IPS DF 19.7 (cell line): ENCODE results near the gene PCAT6.
"Not testable (repeated sequence)": the region's sequence is repeated elsewhere in the genome, so short reads cannot be mapped to it uniquely, and the experiment has no call there.

Source experiments
- DNase-seq: peaks from one replicate; pipeline ENCODE4 v3.0.0-alpha.2; 2013; ENCODE audit warnings: low read depth, low spot score

The PCAT6 gene

GRCh38 chr1:202810615-202811295 is at the start of gene PCAT6:
Gene PCAT6 (plus strand): TSS chr1:202810954.
- DNase-seq = peak; percentile 91

GRCh38 chr1:202762019-202762418 is 48.7 kb upstream of the PCAT6 start:
- DNase-seq = no peak

- no peak for DNase-seq
These were observed 45.0 kb upstream of the PCAT6 start for GRCh38 chr1:202765721-202766120.

- DNase-seq = no peak
These were observed 40.6 kb upstream of the PCAT6 start for GRCh38 chr1:202770135-202770534.

- no peak for DNase-seq
These were observed 29.6 kb upstream of the PCAT6 start for GRCh38 chr1:202781180-202781579.

- no peak for DNase-seq
These were observed 23.9 kb upstream of the PCAT6 start for GRCh38 chr1:202786804-202787203.

- DNase-seq = no peak
These were observed 22.0 kb upstream of the PCAT6 start for GRCh38 chr1:202788800-202789199.

GRCh38 chr1:202791077-202791747 is 19.5 kb upstream of the PCAT6 start:
- DNase-seq = no peak

GRCh38 chr1:202794051-202794740 is 16.6 kb upstream of the PCAT6 start:
- no peak for DNase-seq

- DNase-seq = not testable (repeated sequence)
These were observed 15.8 kb upstream of the PCAT6 start for GRCh38 chr1:202794931-202795330.

- DNase-seq = no peak
These were observed 14.1 kb upstream of the PCAT6 start for GRCh38 chr1:202796670-202797069.

GRCh38 chr1:202798260-202798659 is 12.5 kb upstream of the PCAT6 start:
- no peak for DNase-seq

GRCh38 chr1:202798792-202799331 is 11.9 kb upstream of the PCAT6 start:
- no peak for DNase-seq

- DNase-seq = no peak
These were observed 10.0 kb upstream of the PCAT6 start for GRCh38 chr1:202800742-202801141.

GRCh38 chr1:202801175-202801574 is 9.6 kb upstream of the PCAT6 start:
- DNase-seq = no peak

GRCh38 chr1:202802034-202802433 is 8.7 kb upstream of the PCAT6 start:
- no peak for DNase-seq

- no peak for DNase-seq
These were observed 7.5 kb upstream of the PCAT6 start for GRCh38 chr1:202802998-202803932.

- no peak for DNase-seq
These were observed 6.6 kb upstream of the PCAT6 start for GRCh38 chr1:202804126-202804525.

- no peak for DNase-seq
These were observed 4.6 kb upstream of the PCAT6 start for GRCh38 chr1:202805886-202806844.

GRCh38 chr1:202806845-202807450 is 3.8 kb upstream of the PCAT6 start:
- no peak for DNase-seq
